Measurements from ENCODE around the gene LYSET.
"Not testable (repeated sequence)": the region's sequence is repeated elsewhere in the genome, so short reads cannot be mapped to it uniquely, and the experiment has no call there.

LYSET gene

DNA sequence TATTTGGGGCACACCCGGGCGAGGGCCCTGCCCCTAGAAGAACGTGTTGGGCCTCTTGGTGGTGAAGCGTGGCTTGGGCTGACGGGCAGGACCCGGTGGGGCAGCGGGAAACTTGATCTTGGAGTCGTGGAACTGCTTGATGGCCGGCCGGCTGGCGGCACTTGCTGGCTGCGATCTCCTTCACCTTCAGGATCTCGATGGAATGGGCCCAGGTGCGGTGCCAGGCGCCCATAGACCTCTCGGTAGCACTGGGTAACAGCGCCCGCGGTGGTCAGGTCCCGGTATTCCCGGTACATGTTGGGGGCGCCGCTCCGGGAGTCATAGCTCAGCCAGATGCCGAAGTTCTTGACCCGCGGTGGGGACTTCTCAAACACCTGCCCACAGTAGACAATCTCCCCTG lies 38.4 kb downstream of the LYSET start:
- no peak for DNase-seq (ENCODE audit: low read depth in 2 of 2)

- no peak for DNase-seq (ENCODE audit: low read depth in 2 of 2)
These were observed 43.4 kb downstream of the LYSET start for GRCh38 chr14:93228550-93228949.

DNA sequence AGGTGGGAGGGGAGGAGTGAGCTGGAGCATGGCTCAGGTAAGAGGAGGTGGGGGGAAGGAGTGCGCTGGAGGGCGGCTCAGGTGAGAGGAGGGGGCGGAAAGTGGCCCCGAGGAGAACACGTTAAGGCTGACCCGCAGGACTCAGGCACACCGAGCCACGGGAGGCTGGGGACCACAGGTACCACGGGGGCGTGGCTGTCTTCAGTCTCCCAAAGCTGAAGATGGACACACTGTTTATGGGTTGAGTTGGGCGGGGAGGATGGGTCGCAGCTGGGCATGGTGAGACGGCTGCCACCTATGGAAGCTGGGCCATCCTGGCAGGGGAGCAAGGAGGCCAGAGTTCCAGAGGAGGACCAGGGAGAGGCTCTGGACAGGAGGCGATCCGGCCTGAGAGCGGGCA lies 45.4 kb downstream of the LYSET start:
- DNase-seq (ENCODE audit: low read depth in 2 of 2): no peak

- DNase-seq (ENCODE audit: low read depth in 2 of 2): no peak
These were observed 46.2 kb downstream of the LYSET start for GRCh38 chr14:93231129-93231979.

- DNase-seq (ENCODE audit: low read depth in 2 of 2): no peak
These were observed 47.0 kb downstream of the LYSET start for GRCh38 chr14:93232159-93232558.

DNA sequence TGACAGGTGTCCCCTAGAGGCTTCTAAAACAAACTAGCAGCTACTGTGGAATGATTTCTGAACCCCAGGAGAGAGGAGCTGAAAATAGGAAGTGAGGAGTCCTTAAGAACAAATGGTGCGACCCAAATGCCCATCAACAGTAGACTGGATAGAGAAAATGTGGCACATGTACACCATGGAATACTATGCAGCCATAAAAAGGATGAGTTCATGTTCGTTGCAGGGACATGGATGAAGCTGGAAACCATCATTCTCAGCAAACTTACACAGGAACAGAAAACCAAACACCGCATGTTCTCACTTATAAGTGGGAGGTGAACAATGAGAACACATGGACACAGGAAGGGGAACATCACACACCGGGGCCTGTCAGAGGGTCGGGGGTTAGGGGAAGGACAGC lies 48.0 kb downstream of the LYSET start:
- not testable (repeated sequence) for DNase-seq (ENCODE audit: low read depth in 2 of 2)

DNA sequence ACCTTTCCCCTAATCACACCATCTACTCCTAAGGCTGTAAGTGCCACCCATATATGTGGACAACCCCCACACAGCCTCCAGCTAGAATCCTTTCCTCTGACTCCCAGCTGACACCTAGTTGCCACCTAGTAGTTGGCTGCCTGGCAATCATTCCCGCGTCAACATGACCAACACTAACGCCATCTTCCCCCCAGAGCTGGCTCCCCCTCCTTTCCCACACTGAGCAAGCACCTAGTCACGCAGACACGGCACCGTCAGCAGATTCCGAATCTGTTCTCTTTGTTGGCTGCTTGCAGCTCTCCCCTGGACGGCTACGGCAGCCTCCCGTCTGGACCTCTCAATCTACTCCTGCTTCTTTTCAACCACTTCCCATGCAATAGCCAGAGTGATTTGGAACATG lies 49.7 kb downstream of the LYSET start:
- DNase-seq (ENCODE audit: low read depth in 2 of 2): no peak
